Measurements from ENCODE around the gene LHX3. TPM values are rescaled to one million over a fixed set of nuclear protein-coding genes. Genes with fewer than 3 reads are reported as not detected.

The LHX3 gene
- total RNA-seq, 1 experiment from 2014 or later = 0.11 TPM

- TF ChIP-seq CTCF (conservative IDR thresholded peaks at IDR 0.05; ENCODE audit: low read depth, low read length) (no peak), EZH2 (IDR thresholded peaks at IDR 0.05; ENCODE audit: borderline replicate concordance, low read depth, low read length, poor library complexity, severe bottlenecking) (no peak)
- CTCF ChIA-PET = no interaction called here
Measured at GRCh38 chr9:136209786-136210185, 4.9 kb upstream of the LHX3 start.

GRCh38 chr9:136209232-136209631 is 4.3 kb upstream of the LHX3 start:
- intact Hi-C loops (cut with micrococcal nuclease; ENCODE audit: unreplicated experiment) = no loop called here
- BruUV-seq (replicated peaks) = no TSS peak
- TF ChIP-seq EZH2 (IDR thresholded peaks at IDR 0.05; ENCODE audit: borderline replicate concordance, low read depth, low read length, poor library complexity, severe bottlenecking) = no peak
- no peak for TF ChIP-seq CTCF (conservative IDR thresholded peaks at IDR 0.05; ENCODE audit: low read depth, low read length)

More at GRCh38 chr9:136209786-136210185, 4.9 kb upstream of the LHX3 start:
- no peak for DNase-seq (ENCODE audit: low spot score)
- Histone ChIP-seq H3K27me3 (replicated peaks; ENCODE audit: insufficient read depth, low read depth, low read length, poor library complexity) (peaks cover under 1% of the 10 kb centered on the region), H3K4me3 (ENCODE audit: low read depth, low read length, poor library complexity, severe bottlenecking) (no peak overlapping the region), H3K9me3 (ENCODE audit: low read depth, low read length, poor library complexity, severe bottlenecking) (no peaks in the 10 kb centered on the region), H3K27ac (ENCODE audit: low read depth, low read length, poor library complexity, severe bottlenecking) (no peak overlapping the region), H3K36me3 (ENCODE audit: insufficient read depth, low read length, poor library complexity, severe bottlenecking) (peaks cover 20% of the 10 kb centered on the region), H3K4me1 (ENCODE audit: insufficient read depth, low read length, poor library complexity, severe bottlenecking) (no peaks in the 10 kb centered on the region)
- no TSS peak for BruUV-seq (replicated peaks)
- POLR2A ChIA-PET (ENCODE audit: low non-redundant PET) = no interaction called here
- intact Hi-C loops (cut with micrococcal nuclease; ENCODE audit: unreplicated experiment) = no loop called here

GRCh38 chr9:136208675-136209074 is 3.7 kb upstream of the LHX3 start:
- no TSS peak for BruUV-seq (replicated peaks)
- ChIA-PET CTCF (no interaction called here), POLR2A (ENCODE audit: low non-redundant PET) (no interaction called here)
- Histone ChIP-seq H3K4me3 (ENCODE audit: low read depth, low read length, poor library complexity, severe bottlenecking) (no peak overlapping the region), H3K36me3 (ENCODE audit: insufficient read depth, low read length, poor library complexity, severe bottlenecking) (peaks cover 9% of the 10 kb centered on the region), H3K9me3 (ENCODE audit: low read depth, low read length, poor library complexity, severe bottlenecking) (no peaks in the 10 kb centered on the region), H3K27me3 (replicated peaks; ENCODE audit: insufficient read depth, low read depth, low read length, poor library complexity) (peaks cover 12% of the 10 kb centered on the region), H3K27ac (ENCODE audit: low read depth, low read length, poor library complexity, severe bottlenecking) (no peak overlapping the region), H3K4me1 (ENCODE audit: insufficient read depth, low read length, poor library complexity, severe bottlenecking) (no peaks in the 10 kb centered on the region)
- intact Hi-C loops (cut with micrococcal nuclease; ENCODE audit: unreplicated experiment) = no loop called here
- TF ChIP-seq CTCF (conservative IDR thresholded peaks at IDR 0.05; ENCODE audit: low read depth, low read length) = no peak
- TF ChIP-seq EZH2 (IDR thresholded peaks at IDR 0.05; ENCODE audit: borderline replicate concordance, low read depth, low read length, poor library complexity, severe bottlenecking) = no peak
- DNase-seq (ENCODE audit: low spot score) = no peak

More at GRCh38 chr9:136209232-136209631, 4.3 kb upstream of the LHX3 start:
- no peak for DNase-seq (ENCODE audit: low spot score)
- Histone ChIP-seq H3K27me3 (replicated peaks; ENCODE audit: insufficient read depth, low read depth, low read length, poor library complexity) (peaks cover 6% of the 10 kb centered on the region), H3K4me3 (ENCODE audit: low read depth, low read length, poor library complexity, severe bottlenecking) (no peak overlapping the region), H3K9me3 (ENCODE audit: low read depth, low read length, poor library complexity, severe bottlenecking) (no peaks in the 10 kb centered on the region), H3K27ac (ENCODE audit: low read depth, low read length, poor library complexity, severe bottlenecking) (no peak overlapping the region), H3K4me1 (ENCODE audit: insufficient read depth, low read length, poor library complexity, severe bottlenecking) (no peaks in the 10 kb centered on the region), H3K36me3 (ENCODE audit: insufficient read depth, low read length, poor library complexity, severe bottlenecking) (peaks cover 14% of the 10 kb centered on the region)
- POLR2A ChIA-PET (ENCODE audit: low non-redundant PET) = no interaction called here
- CTCF ChIA-PET = no interaction called here

Measured in A673 (cell line).